Measurements from ENCODE around the gene WNK2. TPM values are rescaled to one million over a fixed set of nuclear protein-coding genes. Genes with fewer than 3 reads are reported as not detected.
"Not testable (repeated sequence)": the region's sequence is repeated elsewhere in the genome, so short reads cannot be mapped to it uniquely, and the experiment has no call there.

WNK2 gene
- total RNA-seq, 1 donor from 2014 or later, result 1.0 TPM

GRCh38 chr9:93345643-93346230, 161.8 kb downstream of the WNK2 start:
- H3K4me3 ChIP-seq (ENCODE audit: low read depth, low read length), result no peak overlapping the region
- no peak for TF ChIP-seq CTCF (conservative IDR thresholded peaks at IDR 0.05; ENCODE audit: low read depth, low read length)
- DNase-seq (ENCODE audit: low read depth), result no peak

GRCh38 chr9:93346231-93347112, 162.5 kb downstream of the WNK2 start:
- peak overlapping the region; percentile 11 for H3K4me3 ChIP-seq (ENCODE audit: low read depth, low read length)
- DNase-seq (ENCODE audit: low read depth), result no peak
- no peak for TF ChIP-seq CTCF (conservative IDR thresholded peaks at IDR 0.05; ENCODE audit: low read depth, low read length)

- H3K4me3 ChIP-seq (ENCODE audit: low read depth, low read length); DNase-seq (ENCODE audit: low read depth): not testable (repeated sequence)
Observed at GRCh38 chr9:93347371-93347975, 163.5 kb downstream of the WNK2 start.

GRCh38 chr9:93353413-93354310, 169.7 kb downstream of the WNK2 start:
- DNase-seq (ENCODE audit: low read depth), result not testable (repeated sequence)

GRCh38 chr9:93354451-93354850, 170.5 kb downstream of the WNK2 start:
- no peak overlapping the region for H3K4me3 ChIP-seq (ENCODE audit: low read depth, low read length)
- peak; percentile 19 for DNase-seq (ENCODE audit: low read depth)
- TF ChIP-seq CTCF (conservative IDR thresholded peaks at IDR 0.05; ENCODE audit: low read depth, low read length), result no peak

More at GRCh38 chr9:93353413-93354310, 169.7 kb downstream of the WNK2 start:
- not testable (repeated sequence) for H3K4me3 ChIP-seq (ENCODE audit: low read depth, low read length)

GRCh38 chr9:93355827-93356226, 171.9 kb downstream of the WNK2 start:
- no peak overlapping the region for H3K4me3 ChIP-seq (ENCODE audit: low read depth, low read length)
- no peak for TF ChIP-seq CTCF (conservative IDR thresholded peaks at IDR 0.05; ENCODE audit: low read depth, low read length)
- DNase-seq (ENCODE audit: low read depth), result no peak

GRCh38 chr9:93357649-93358048, 173.7 kb downstream of the WNK2 start:
- H3K4me3 ChIP-seq (ENCODE audit: low read depth, low read length), result no peak overlapping the region
- TF ChIP-seq CTCF (conservative IDR thresholded peaks at IDR 0.05; ENCODE audit: low read depth, low read length), result no peak
- no peak for DNase-seq (ENCODE audit: low read depth)

- H3K4me3 ChIP-seq (ENCODE audit: low read depth, low read length); DNase-seq (ENCODE audit: low read depth): not testable (repeated sequence)
Observed at GRCh38 chr9:93359907-93360306, 176.0 kb downstream of the WNK2 start.
